CD4-positive, CD25-positive, alpha-beta regulatory T cell (primary cell): ENCODE measurements around the gene PSMA5. TPM values are rescaled to one million over a fixed set of nuclear protein-coding genes. Genes with fewer than 3 reads are reported as not detected.

Experiments
- ATAC-seq, 2 donors: fragments of 150-1000 bp; cut with Tn5 transposase; one replicate each; pipeline ENCODE4 v1.10.0; 2021; ENCODE audit warnings: low read depth in 2 of 2, moderate number of reproducible peaks in 2 of 2, moderate library complexity in 1 of 2
- DNase-seq, 3 donors: peaks; one replicate each; pipeline versions ENCODE4 v3.0.0 to v3.0.0-alpha.2; 2012 to 2022; ENCODE audit warnings: mixed read lengths in 1 of 3
- H3K27ac ChIP-seq: one replicate; pipeline ENCODE4 v1.7.0; 2013; ENCODE audit warnings: mild to moderate bottlenecking, low read length; ENCODE audit not compliant: insufficient read depth, poor library complexity, severe bottlenecking
- H3K27me3 ChIP-seq: one replicate; pipeline ENCODE4 v1.7.0; 2013; ENCODE audit warnings: low read length; ENCODE audit not compliant: control insufficient read depth, insufficient read depth
- H3K36me3 ChIP-seq: one replicate; pipeline ENCODE4 v1.7.0; 2013; ENCODE audit warnings: mild to moderate bottlenecking, low read length, moderate library complexity; ENCODE audit not compliant: control insufficient read depth, insufficient read depth
- H3K4me1 ChIP-seq: 2 replicates; pipeline ENCODE4 v1.7.0; 2013; ENCODE audit warnings: mild to moderate bottlenecking, low read length; ENCODE audit not compliant: insufficient read depth, control insufficient read depth, poor library complexity, severe bottlenecking
- H3K4me3 ChIP-seq: one replicate; pipeline ENCODE4 v1.7.0; 2013; ENCODE audit warnings: low read depth, mild to moderate bottlenecking, low read length, moderate library complexity
- H3K9me3 ChIP-seq, 2 experiments: 1 replicate in 1 of 2; 2 replicates in 1 of 2; pipeline ENCODE4 v1.7.0; 2013; ENCODE audit warnings: low read length in 2 of 2, mild to moderate bottlenecking in 1 of 2, moderate library complexity in 1 of 2; ENCODE audit not compliant: control insufficient read depth in 2 of 2
- H3K27ac Mint-ChIP-seq, 3 donors: one replicate each; pipeline ENCODE4 v1.8.0; 2020 to 2022; ENCODE audit warnings: mild to moderate bottlenecking in 3 of 3, mixed read lengths in 3 of 3, moderate library complexity in 2 of 3
- H3K27me3 Mint-ChIP-seq: one replicate; pipeline ENCODE4 v1.8.0; 2022; ENCODE audit warnings: mild to moderate bottlenecking, mixed read lengths
- H3K36me3 Mint-ChIP-seq: one replicate; pipeline ENCODE4 v1.8.0; 2020; ENCODE audit warnings: mixed read lengths
- H3K4me1 Mint-ChIP-seq, 4 donors: one replicate each; pipeline ENCODE4 v1.8.0; 2020 to 2022; ENCODE audit warnings: mixed read lengths in 4 of 4, mild to moderate bottlenecking in 1 of 4
- H3K4me3 Mint-ChIP-seq, 4 donors: one replicate each; pipeline ENCODE4 v1.8.0; 2020 to 2022; ENCODE audit warnings: mild to moderate bottlenecking in 4 of 4, mixed read lengths in 4 of 4, moderate library complexity in 3 of 4
- H3K9me3 Mint-ChIP-seq, 7 donors: one replicate each; pipeline ENCODE4 v1.8.0; 2020 to 2022; ENCODE audit warnings: mixed read lengths in 7 of 7, mild to moderate bottlenecking in 3 of 7, moderate library complexity in 2 of 7
- polyA plus RNA-seq, 4 donors: library from polyadenylated mRNA; unstranded; fragments of 300-500 nt; fragmentation: Illumina TruSeq; gene quantifications; one replicate each; pipeline ENCODE4 v1.2.3, GENCODE V29; 2021
- total RNA-seq: library from RNA; stranded (reverse); gene quantifications from one replicate; pipeline ENCODE4 v1.2.3, GENCODE V29; 2022

Gene PSMA5
- total and polyA plus RNA-seq, 5 donors from 2014 or later: 61.5 to 207 (median 144) TPM

DNA sequence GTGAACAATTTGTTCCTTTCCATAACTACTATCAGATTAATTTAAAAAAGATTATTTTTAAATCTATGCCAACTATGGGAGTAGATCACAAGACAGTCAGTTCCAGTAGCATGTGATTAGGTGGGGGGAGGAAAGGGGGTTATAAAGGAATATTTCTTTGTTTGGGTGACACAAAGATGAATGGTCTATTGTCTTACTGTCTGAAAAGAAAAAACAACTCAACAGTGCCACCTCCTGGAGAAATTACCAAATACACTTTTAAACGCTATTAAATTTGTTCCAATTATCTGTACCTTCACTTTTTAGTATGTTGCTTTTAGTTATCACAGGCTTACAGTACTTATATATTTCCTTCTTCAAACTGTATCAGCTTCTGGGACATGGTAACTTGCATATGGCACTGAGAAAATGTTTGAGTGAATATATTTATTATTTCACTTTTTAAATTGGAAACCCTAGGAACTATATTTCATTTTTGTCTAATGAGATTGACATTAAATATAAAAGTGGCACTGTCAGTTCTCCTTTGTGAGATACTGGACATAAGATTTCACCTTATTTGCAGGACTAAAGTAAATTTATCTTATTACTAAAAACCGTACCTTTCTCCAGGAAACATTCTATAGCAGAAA lies 26.8 kb downstream of the PSMA5 start:
- H3K36me3 ChIP-seq: peaks cover 33% of the 10 kb centered on the region
- no peak for ATAC-seq
- peak overlapping the region in 1 of 3 donors; percentile 32 for H3K27ac Mint-ChIP-seq
- H3K27me3 Mint-ChIP-seq: peaks cover 44% of the 10 kb centered on the region
- no peaks in the 10 kb centered on the region for H3K9me3 ChIP-seq
- peaks cover 16% of the 10 kb centered on the region for H3K4me1 ChIP-seq
- peak; percentile 6 to 77 (median 60) for DNase-seq
- H3K36me3 Mint-ChIP-seq: peaks cover 7% of the 10 kb centered on the region
- peak overlapping the region in 2 of 4 donors; percentile 65 to 68 for H3K4me3 Mint-ChIP-seq
- H3K4me3 ChIP-seq: no peak overlapping the region
- H3K9me3 Mint-ChIP-seq: peaks cover 0 to 5% (median 0%) of the 10 kb centered on the region in 7 donors
- H3K27me3 ChIP-seq: peaks cover 23% of the 10 kb centered on the region
- H3K27ac ChIP-seq: no peak overlapping the region
- H3K4me1 Mint-ChIP-seq: peaks cover 2 to 19% (median 3%) of the 10 kb centered on the region in 4 donors

DNA sequence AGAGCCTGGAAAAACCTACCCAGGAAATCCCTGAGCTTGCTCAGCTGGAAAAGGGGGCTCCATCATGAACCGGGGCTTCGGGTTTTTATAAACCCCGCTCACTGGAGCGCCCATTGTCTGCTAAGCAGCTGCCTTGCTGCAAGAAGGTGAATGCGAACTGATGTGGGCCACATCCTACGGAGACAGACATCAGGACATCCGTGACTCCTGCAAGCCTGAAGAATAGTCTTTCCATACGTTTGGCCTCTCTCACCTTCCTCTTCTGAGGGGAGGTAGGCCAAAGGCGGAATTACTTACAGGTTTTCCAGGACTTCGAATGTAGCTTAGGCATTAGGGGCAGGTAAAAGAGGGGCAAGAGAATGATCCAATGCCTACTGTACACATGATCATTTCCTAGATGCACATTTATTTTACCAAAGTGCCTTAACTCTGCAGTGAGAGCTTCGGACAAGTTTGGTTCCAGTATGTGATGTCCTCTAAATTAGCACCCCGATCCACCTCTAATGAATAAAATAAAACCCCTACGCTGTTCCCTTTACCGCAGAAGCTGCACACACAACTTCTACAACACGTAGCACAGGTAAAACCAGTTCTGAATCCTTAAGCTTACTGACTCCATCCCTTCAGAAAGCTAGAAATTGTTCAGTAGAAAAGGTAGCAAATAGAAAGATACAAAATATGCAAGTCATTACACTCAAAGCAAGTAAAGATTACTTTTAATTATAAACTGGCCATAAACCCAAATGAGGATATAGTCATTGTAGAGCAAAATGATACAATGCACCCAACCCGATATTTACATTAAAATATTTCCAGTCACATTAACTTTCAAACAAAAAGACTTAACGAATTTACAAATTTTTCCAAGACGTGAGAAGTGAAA lies 27.7 kb downstream of the PSMA5 start:
- Histone ChIP-seq H3K36me3 (peaks cover 26% of the 10 kb centered on the region), H3K4me1 (peaks cover 16% of the 10 kb centered on the region), H3K4me3 (no peak overlapping the region), H3K27ac (no peak overlapping the region), H3K9me3 (no peaks in the 10 kb centered on the region), H3K27me3 (peaks cover 28% of the 10 kb centered on the region)
- DNase-seq: peak in 1 of 3 donors; percentile 2
- Mint-ChIP-seq H3K36me3 (peaks cover 4% of the 10 kb centered on the region), H3K4me3 (peak overlapping the region; percentile 65 to 84 (median 74)), H3K27me3 (peaks cover 50% of the 10 kb centered on the region), H3K4me1 (peaks cover 0 to 19% (median 2%) of the 10 kb centered on the region in 4 donors), H3K9me3 (peaks cover 0 to 5% (median 0%) of the 10 kb centered on the region in 7 donors), H3K27ac (no peak overlapping the region)
- ATAC-seq: no peak

DNA sequence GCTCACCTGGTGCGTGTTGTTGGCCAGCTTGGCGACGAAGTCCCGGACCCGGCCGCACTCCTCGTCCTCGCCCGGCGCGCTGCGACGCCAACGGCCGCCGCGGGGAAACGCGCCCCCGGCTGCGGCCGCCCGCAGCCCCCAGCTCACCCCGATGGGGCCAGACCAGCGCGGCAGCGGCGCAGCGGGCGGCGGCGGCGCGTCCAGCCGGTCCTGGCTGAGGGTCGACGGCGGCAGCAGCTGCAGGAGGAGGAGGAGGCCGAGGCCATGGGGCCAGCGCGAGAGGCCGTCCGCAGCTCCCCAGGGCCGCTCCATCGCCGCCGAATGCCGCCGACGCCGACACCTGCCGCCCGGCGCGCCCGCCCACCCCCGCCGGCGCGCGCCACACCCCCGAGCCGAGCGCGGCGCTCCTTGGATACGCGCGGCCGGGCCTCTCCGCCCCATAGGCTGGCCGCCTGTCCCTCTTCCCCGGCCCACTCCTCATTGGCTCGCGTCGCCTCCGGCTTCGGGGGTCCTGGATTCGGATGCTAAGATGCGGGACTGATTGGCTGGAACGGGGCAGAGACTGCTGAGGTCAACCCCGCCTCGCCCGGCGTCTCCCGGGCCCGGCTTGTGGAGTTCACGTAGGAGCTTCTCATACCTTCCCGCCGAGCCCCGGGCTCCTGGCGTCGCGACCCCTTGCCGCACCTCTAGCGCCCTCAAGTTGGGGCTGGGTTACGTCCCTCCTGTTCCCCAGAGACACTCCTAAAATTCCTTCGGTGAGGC lies 28.5 kb downstream of the PSMA5 start, which contains the start of gene SORT1:
Gene SORT1, minus strand, starts transcription at position 338 of the 762 bp plus-strand sequence. Its CDS starts 26 bp downstream, at position 312.
- peaks cover 0 to 5% (median 0%) of the 10 kb centered on the region in 7 donors for H3K9me3 Mint-ChIP-seq
- H3K27me3 Mint-ChIP-seq: peaks cover 54% of the 10 kb centered on the region
- Histone ChIP-seq H3K27ac (no peak within 1 kb of the TSS), H3K27me3 (peaks cover 36% of the 10 kb centered on the region), H3K4me1 (peaks cover 16% of the 10 kb centered on the region), H3K36me3 (peaks cover 18% of the 10 kb centered on the region), H3K9me3 (no peaks in the 10 kb centered on the region), H3K4me3 (peak within 1 kb of the TSS; percentile 38)
- peak; percentile 34 to 50 (median 38) for DNase-seq
- peaks cover 0 to 19% (median 2%) of the 10 kb centered on the region in 4 donors for H3K4me1 Mint-ChIP-seq
- peak within 1 kb of the TSS in 1 of 3 donors; percentile 65 for H3K27ac Mint-ChIP-seq
- H3K4me3 Mint-ChIP-seq: peak within 1 kb of the TSS; percentile 62 to 93 (median 85)
- peaks cover 4% of the 10 kb centered on the region for H3K36me3 Mint-ChIP-seq
- ATAC-seq: peak; percentile 72 to 75

DNA sequence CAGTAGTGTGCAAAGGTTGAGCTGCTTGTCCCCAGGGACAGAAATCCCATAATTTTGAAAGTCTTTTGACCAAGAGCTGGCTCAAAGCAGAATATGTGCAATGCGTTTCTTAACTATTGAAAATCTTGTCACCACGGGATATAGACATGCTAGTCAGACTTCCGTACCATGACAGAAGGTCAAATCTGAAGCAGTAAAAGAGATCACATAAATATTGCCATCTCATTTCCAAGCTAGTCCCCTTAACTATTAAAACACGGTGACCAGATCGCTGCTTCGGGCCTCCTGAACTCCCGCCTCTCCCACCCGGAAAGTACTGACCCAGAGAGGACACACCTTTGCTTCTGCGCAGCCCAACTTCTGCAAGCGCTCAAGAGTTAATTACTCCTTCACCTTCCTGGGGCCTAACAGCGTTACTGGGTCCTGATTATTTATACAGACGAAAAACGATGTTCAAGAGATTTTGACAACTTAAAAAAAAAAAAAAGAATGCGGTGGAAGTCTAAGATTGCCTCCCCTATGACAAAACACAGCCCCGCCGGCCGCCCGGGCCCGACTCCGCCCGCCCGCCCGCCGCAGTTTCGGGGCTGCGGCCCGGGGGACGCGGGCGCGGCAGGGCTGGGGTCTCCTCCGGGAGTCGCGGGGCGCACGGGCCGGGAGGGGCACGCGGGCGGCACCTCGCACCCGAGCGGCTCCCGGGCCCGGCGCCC lies 29.2 kb downstream of the PSMA5 start:
- DNase-seq: peak in 1 of 3 donors; percentile 14
- H3K36me3 ChIP-seq: peaks cover 13% of the 10 kb centered on the region
- H3K27ac ChIP-seq: no peak overlapping the region
- peak overlapping the region; percentile 38 for H3K4me3 ChIP-seq
- peak overlapping the region; percentile 62 to 93 (median 85) for H3K4me3 Mint-ChIP-seq
- no peak for ATAC-seq
- peaks cover 62% of the 10 kb centered on the region for H3K27me3 Mint-ChIP-seq
- peaks cover 0 to 19% (median 2%) of the 10 kb centered on the region in 4 donors for H3K4me1 Mint-ChIP-seq
- H3K36me3 Mint-ChIP-seq: peaks cover 2% of the 10 kb centered on the region
- no peaks in the 10 kb centered on the region for H3K9me3 ChIP-seq
- peaks cover 41% of the 10 kb centered on the region for H3K27me3 ChIP-seq
- H3K27ac Mint-ChIP-seq: peak overlapping the region in 1 of 3 donors; percentile 65
- peaks cover 16% of the 10 kb centered on the region for H3K4me1 ChIP-seq
- peaks cover 0 to 5% (median 0%) of the 10 kb centered on the region in 7 donors for H3K9me3 Mint-ChIP-seq

DNA sequence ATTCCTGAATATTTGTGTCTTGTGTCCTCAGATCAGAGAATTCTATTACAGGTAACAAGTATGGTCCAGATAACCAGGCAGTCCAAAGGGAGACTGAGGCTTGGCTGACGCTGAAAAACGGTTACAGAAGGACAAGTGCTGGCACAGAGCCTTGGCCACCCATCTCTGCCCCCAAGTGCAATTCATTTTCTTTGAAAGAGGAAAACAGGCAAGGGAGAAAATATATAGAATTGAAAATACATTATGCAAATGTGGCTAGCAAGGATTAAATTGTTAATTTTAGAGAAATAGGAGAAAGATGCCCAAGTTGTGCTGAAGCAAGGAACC lies 29.8 kb downstream of the PSMA5 start:
- Mint-ChIP-seq H3K4me1 (peaks cover 0 to 19% (median 2%) of the 10 kb centered on the region in 4 donors), H3K36me3 (no peaks in the 10 kb centered on the region), H3K27me3 (peaks cover 67% of the 10 kb centered on the region), H3K9me3 (peaks cover 0 to 5% (median 0%) of the 10 kb centered on the region in 7 donors), H3K27ac (no peak overlapping the region), H3K4me3 (peak overlapping the region in 3 of 4 donors; percentile 15 to 86 (median 62))
- Histone ChIP-seq H3K36me3 (peaks cover 8% of the 10 kb centered on the region), H3K4me3 (no peak overlapping the region), H3K27me3 (peaks cover 42% of the 10 kb centered on the region), H3K4me1 (peaks cover 16% of the 10 kb centered on the region), H3K27ac (no peak overlapping the region), H3K9me3 (no peaks in the 10 kb centered on the region)
- ATAC-seq (no peak), DNase-seq (no peak)

DNA sequence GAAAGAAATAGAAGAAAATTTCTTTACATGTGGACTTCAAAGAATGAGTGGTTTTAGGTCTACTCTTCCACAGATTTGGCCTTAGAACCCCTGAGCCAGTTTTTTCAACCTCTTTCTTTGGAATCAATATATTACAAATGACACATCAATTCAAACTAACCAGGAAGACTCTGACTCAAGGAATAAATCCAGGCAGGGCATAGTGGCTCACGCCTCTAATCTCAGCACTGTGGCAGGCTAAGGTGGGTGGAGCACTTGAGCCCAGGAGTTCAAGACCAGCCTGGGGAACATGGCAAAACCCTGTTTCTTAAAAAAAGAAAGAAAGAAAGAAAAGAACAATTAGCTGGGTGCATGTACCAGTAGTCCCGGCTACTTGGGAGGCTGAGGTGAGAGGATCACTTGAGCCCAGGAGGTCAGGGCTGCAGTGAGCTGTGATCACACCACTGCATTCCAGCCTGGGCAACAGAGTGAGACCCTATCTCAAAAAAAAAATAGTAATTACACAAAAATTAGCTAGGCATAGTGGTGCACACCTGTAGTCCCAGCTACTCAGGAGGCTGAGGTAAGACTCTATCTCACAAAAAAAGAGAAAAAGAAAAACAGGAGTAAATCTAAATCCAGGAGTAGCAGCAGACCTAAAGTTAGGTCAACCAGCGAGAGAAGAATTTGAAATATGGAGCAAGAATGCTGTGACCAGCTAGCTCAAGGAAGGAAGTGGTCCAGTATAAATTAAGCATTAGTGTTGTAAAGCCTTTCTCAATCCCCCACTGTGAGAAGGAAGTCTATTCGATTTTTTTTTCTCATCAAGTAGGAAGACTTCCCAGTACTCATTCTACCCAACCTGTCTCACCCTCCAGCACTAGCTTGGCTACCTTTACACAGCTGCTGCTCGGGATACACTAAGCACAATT lies 30.4 kb downstream of the PSMA5 start:
- Mint-ChIP-seq H3K9me3 (peaks cover 0 to 5% (median 0%) of the 10 kb centered on the region in 7 donors), H3K27me3 (peaks cover 73% of the 10 kb centered on the region), H3K27ac (no peak overlapping the region), H3K36me3 (no peaks in the 10 kb centered on the region), H3K4me1 (peaks cover 0 to 19% (median 2%) of the 10 kb centered on the region in 4 donors), H3K4me3 (peak overlapping the region in 2 of 4 donors; percentile 86)
- peaks cover 1% of the 10 kb centered on the region for H3K36me3 ChIP-seq
- H3K27me3 ChIP-seq: peaks cover 48% of the 10 kb centered on the region
- no peak for DNase-seq
- no peak overlapping the region for H3K27ac ChIP-seq
- peaks cover 16% of the 10 kb centered on the region for H3K4me1 ChIP-seq
- ATAC-seq: no peak
- H3K4me3 ChIP-seq: no peak overlapping the region
- no peaks in the 10 kb centered on the region for H3K9me3 ChIP-seq
